Measurements from ENCODE around the gene IFFO2.

Gene IFFO2

DNA sequence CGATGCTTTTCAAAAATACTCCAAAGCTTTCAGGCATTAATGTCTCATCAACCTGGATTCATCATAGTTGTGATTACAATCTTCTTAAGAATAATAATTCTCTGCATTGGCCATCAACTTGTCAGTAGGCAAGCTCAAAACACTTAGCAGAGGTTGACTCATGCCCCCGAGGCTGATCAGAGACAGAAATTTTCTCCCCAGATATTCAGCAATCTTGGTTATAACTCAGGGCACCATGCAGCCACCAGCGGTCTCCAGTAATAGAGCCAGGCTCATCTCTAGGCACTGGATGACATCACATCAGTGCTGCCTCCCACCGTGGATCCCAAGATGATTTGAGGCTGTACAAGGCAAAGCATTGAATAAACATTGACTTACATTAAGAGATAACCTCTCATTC, 14.3 kb upstream of the IFFO2 start:
- DNase-seq, result no peak

DNA sequence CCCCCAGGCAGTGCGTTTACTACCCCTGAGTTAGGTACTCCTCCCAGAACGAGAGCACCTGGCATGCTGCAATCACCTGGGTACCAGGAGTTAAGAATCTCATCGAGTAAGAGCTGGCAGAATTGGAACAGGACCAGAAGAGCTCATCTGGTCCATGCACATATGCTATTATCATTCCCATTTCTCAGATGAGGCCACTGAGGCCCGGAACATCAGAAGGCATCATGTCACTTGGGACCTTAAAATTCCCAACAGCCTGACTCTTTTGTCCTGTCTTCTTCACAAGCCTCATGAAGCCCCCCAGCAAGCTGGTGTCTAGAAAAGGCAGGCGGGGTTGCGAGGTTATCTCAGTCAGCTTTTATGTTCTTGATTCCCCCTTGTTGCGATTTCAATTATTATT, 13.9 kb upstream of the IFFO2 start:
- no peak for DNase-seq

DNA sequence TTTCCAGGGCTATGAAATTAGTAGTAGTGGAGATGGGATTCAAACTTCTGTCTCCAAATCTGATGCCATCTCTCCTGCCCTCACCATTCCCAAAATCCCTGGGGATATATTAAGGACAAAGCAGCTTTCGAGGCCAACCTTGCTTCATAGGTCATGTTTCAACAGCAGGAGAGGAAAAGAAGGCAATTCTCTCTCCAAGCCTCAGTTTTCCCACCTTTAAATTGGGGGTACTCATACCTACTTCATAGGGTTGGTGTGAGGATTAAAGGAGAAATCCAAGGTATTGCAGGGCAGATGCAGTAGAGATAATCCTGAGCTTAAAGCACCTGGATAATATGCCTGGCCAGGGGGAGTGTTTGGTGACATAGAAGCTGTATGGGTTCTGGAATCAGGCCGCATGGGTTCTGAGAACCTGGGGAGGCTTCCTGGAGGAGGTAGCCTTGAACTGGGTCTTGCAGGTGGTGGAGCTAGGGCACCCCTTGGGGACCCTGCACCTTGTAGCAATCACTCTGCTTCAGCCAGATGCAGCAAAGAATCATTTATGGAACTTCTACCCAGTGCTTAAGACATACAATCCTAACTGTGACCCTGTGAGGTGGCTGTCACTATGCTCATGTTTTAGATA, 10.7 kb upstream of the IFFO2 start:
- DNase-seq, result no peak

DNA sequence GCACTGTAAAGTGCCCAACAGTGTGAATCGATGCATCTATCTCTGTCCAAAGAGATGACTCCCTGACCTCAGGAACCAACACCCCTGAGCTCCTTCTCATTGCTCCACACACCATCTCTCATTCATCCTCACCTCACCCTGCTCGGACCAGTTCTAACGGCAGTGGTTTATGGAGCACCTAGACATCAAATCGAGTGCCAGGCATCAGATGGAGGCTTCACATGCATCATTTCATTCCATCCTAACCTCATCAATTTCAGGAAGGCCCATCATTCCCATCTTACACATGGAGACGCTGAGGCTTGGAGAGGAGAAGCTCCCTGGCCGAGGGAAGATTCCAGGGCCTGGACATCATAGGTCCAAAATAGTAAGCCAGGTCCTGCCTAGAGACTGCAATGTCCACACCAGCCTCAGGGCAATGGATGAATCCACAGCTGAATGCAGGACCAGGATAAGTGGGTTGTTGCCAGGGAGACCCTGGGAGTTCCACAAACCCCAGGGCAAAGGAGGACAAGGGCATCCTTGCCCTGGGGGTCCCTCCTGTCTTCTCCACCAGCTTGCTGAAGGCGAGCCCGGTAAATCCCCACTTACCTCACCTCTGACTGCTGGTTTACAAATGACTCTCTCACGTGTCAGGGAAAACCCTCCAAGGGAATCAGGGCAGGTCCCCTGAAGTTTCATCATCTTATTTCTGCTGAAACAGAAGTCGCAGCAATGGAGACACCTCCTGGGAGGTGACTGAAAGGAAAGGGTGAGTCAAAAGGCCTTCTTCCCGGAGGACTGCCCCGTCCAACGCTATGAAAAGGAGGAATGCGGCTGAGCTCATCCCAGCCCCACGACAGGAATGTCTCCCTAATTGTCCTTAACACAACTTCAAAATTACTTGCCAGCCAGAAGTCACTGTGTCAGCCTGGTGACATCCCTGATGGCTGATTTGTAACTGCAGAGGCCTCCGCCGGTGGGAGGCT, 9.0 kb upstream of the IFFO2 start:
- no peak for DNase-seq

DNA sequence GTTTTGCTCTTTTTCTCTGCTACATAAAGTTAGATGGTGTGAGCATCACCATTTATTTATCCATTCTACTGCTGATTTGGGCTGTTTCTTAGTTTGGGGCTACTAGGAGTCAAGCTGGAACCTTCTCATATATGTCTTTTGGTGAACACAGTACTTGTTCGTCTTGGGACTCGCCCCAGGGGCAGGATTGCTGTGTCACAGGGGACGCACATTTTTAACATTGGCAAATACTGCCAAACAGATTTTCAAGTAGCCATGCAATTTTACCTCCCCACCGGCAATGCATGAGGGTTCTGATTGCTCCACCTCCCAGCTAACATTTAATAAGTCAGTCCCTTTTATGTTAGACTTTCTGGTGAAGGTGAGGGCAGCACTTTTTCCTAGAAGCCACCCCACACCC, 7.5 kb upstream of the IFFO2 start:
- no peak for DNase-seq

DNA sequence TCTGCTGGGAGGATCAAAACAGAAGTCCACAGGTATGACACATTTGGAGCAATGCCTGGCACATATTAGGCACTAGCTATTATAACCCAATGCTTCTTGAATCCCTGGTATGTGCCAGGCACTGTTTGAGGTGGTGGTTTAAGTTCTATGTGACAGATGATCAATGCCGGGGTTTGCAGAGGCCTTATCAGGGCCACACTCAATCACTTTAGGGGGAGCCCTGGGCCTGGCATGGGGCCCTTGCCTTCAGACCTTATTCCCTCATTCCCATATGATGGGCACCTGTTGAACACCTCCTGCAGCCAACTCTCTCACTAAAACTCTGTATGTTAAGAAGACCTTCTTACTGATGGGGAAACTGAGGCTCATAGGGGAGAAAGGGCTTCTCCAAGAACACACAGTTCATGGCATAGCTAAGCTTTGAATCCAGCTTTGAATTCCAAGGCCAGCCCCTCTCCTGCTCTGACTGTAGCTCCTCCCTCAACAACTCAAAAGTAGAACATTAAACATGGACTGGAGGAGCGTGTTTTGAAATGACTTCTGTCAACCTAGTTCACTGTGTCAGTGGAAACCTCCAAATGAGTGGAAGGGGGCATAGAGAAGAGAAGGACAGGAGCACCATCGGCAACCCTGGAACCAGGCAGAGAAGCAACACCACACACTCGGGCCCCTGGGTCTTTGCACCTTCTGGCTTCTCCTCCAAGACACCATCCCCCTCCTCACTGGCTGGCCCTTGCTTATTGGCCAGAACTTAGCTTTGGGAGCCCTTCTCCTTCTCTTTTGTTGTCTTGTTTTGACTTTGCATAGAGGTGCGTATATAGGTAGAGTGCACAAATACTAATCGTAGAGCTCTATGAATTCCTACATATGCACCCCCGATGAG, 6.6 kb upstream of the IFFO2 start:
- no peak for DNase-seq

DNA sequence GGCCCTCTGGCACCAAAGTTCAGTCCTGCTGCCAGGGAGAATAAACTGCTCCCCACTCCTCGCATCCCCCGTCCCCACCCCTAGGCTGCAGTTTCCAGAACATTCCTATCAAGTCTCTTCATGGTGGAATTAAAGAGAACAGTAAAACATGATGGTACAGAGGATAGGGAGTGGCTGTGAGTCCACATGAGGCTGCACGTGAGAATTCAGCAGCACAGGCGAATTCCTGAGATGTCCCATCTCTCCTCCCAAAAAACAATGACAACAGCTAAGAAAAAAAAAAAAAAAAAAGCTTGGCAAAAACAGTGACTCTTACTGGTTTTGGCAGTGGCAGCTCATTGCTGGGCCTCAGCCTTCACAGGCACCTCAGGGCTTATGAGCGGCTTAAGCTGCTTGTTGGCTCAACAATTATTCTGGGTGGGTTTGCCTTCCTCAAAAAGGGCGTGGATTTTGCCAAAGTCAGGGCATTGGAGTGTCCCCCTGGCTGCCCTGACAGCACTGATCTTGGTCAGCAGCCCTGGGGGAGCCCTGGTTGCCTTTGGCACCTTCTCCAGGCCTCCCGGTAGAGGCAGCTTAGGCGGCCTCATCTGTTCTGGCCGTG, 5.7 kb upstream of the IFFO2 start:
- DNase-seq, result no peak

DNA sequence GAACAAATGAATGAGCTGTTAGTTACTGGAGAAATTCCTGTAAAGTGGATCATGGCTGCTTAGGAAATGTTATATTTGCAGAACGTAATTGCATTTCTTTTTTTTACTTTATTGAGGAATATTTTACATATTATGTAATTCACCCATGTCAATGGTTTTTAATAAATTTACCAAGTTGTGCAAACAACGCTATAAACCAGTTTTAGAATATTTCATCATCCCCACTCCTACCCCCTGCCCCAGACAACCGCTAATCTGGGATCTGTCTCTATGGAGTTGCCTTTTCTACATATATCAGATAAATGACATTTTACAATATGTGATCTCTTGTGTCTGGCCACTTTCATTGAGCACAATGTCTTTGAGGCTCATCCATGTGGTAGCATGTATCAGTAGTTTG, 4.3 kb upstream of the IFFO2 start:
- no peak for DNase-seq

DNA sequence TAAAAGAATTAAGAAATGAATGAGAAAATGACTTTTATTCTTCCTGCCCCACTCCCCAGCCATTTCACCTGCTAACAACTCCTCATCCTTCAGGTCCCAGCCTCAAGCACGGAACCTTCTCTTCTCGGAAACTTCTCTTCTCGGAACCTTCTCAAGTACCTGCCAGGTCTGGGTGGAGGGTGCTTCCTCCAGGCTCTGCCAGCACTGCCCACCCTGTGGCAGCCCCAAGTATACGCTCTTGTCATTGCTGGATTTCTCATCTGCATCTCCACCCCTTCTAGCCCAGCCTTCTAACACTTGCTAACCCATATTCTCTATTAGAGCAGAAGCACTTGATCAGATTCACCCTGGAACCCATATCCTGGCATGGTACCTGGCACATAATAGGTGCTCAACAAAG, 3.9 kb upstream of the IFFO2 start:
- no peak for DNase-seq

DNA sequence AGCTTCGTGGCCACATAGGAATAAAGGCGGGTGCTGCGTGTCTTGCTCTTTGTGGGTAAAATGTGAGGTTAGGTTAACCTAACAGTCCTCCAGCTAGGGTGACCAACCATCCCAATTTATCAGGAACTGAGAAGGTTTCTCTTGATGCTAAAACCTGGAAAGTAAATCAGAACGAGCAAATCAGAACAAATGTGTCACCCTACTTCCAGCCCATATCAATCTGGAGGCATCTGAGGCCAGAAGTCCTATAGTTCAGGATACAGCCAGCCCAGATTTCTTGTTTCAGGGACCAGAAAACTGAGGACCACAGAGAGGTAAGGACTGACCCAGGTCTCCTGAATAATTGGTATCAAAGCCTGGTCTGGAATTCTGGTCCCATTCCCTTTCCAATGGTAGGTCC, 3.1 kb upstream of the IFFO2 start:
- no peak for DNase-seq

DNA sequence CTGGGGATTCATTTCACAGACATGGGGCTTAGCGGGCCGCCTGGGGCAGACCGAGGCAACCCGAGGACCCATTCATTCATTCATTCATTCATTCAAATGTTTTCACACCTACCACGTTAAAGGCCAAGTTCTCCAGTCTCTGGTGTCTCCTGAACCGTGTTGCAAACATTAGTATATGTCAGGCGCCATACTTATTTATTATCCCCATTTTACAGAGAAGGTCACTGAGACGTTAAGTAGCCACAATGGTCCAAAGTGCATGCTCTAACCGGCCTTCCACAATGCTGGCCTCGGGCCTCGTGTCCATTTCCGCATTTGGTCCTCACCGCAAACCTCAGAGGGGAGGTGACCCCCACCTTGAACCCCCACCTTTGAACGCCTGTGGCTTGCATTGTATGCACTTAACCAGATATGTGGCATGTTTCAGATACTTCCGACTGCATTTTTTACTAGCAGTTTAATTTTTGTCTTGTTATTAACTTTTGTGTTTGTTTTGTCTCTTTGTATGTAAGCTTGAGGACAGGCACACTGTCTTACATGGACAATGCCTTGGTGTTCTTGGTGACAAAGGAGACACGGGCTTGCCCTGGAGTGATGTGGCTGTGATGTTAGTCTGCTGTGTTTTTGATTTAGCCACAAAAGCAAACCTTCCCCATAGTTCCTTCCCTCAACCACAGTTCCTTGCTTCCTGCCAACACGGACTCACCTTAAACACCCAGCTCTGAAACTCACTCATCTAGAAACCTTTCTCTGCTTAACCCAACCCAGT, 1.2 kb upstream of the IFFO2 start:
- no peak for DNase-seq

DNA sequence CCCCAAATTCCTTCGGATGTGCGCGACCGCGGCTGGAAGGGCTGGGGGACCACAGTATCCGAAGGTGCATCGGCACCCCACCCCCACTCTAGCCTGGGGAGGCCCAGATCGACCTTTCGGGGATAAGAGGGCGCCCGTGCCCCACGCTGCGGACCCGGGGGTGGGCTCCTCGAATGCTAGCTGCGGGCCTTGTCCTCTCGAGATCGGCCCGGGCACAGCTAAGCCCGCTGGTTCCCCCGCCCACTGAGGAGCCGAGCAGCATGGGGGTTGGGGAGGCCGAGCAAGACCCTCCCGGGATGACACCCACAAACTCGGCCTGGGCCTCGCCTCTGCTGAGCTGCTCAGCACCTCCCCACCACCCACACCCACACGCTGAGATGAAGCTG, 653 bp upstream of the IFFO2 start:
- DNase-seq, result no peak

DNA sequence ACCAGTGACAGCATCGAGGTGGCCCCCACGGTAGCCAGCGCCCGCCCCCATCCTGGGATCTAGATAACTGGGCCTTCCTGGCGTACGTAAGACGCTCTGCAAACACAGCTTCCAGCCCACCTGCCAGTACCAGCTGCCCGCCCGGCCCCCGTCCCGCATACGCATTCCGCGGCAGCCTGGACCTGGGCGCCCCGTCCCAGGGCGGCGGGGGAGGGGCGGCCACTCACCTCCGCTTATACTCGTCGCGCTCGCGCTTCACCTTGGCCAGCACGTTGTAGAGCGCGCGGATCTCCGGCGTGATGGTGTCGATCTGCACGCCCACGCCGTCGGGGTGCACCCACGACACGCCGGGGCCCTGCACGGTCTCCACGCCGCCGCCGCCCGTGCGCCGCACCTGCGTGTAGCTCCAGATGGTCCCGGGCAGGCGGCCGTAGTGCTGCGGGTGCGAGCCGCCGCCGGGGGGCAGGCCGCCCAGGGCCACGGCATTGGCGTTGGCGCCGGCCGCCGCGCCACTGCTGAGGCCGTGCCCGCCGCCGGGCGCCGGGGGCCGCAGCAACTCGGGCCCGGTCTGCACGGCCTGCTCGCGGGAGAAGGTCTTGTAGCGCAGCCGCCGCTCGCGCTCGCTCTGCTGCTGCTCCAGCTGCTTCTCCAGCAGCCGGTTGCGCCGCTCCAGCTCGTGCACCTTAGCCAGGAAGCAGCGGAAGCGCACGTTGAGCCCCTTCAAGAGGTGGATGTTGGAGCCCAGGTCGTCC, 859 bp downstream of the IFFO2 start:
- peak; percentile 8 to 10 for DNase-seq

DNA sequence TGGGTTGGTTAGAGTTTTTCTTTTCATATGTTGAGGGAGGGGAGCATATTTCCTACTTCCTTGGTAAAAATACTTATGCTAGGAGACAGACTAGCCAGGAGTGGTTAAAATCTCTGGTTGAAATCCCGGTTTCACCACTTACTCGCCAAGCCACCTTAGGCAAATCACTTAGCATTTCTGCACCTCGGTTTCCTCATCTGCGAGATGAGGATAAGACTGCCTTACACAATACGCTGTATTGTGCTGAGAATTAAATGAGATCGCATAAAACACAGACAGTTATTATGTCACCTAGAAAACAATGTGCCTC, 1.4 kb downstream of the IFFO2 start:
- no peak for DNase-seq

DNA sequence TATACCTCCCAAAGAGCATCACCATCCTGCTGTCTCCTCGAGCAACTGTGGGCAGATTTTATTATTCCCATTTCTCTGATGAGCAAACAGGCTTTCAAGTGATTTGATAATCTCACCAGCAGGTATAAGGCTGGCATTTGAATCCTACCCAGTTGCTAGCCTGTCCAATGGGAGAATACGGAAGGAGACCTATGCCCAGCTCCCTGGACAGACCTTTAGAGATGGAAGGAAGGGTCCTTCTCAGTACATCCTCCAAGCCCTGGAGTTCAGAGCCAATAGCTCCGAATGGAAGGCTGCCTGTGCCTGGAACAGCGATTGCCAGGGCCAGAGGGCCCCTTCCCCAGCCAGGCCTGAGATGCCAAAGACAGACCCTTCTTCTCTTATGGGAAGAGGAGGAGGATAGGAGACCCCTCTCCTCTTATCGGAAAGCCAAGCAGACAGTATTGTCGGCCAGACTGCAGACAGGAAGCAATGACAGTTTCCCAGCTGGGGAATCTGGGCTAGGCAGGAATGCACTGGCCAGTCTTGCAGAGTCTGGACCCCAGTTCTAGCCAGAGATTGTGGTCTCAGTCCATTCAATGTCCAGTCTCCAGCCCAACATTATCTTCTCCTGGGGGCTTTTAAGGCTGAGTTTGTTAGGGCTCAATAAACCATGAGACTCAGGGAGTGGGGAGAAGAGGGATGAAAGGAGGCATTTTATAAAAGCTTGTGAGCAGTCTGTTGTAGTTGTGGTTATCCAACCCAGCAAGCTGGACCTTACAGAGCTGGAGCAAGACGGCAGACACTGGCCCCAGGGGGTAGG, 2.0 kb downstream of the IFFO2 start:
- DNase-seq, result no peak

DNA sequence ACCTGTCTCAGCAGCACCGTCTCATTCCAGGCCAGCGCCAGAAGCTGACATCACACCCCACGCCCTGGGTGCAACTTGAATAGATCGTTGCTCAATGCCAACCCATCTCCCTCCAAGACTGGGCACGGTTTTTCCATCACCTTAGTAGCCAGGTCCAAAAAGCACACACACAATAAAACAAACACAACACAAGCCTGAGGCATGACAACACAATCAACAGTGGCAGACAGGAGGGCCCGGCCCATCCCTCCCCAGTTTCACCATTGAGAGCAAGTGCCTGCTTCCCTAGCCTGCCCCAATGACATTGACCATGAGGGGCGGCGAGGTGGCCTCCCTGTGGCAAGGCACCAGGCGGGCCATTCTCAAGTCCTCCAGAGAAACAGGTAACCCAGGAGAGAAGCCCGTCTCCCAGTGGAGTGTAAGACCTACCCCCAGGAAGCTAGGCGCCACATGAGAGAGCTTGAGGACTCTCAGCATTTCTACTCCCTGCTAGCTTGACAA, 2.7 kb downstream of the IFFO2 start:
- no peak for DNase-seq

DNA sequence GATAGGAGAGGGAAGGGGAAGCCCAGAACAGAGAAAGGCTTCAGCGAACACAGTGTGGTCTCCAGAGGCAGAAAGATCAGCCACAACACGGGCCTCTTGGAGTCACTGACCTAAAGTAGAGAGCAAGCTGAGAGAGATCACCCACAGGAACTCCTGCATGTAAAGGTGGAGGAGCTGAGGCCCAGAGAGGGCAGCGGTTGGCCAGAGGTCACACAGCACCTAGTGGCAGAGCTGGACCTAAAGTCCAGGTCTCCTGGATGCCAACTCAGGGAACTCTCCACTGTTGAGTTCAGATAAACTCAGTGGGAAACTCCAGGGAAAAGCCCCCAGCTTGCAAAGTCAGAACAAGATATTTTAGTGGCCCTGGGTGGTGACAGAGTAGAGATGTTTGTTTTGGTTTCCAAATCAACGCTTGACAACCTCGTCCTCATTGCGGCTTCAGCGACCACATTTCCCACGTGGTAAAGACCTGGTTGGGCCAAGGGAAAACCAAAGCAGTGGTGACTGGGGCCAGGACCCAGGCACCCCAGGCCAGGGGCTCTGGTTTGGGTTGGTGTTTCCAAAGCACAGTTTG, 4.6 kb downstream of the IFFO2 start:
- no peak for DNase-seq

DNA sequence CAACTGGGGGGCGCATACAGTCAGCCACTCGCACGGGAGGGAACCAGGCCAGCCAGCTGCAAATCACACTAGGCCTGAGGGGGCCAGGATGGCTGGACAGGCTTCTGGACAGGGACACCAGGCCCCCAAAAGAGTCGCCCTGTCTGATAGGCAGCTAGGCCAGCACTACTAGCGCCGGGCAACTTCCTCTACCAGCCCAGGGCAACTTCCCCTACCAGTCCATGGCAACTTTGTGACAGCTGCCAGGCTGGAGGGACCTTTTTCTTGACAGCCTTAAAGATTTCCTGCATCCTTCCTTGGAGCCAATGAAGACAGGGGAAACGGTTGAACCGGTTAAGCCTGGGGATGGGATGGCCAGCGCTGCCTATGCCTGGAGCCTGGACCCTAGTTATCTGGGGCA, 5.1 kb downstream of the IFFO2 start:
- peak; percentile 25 to 72 for DNase-seq

DNA sequence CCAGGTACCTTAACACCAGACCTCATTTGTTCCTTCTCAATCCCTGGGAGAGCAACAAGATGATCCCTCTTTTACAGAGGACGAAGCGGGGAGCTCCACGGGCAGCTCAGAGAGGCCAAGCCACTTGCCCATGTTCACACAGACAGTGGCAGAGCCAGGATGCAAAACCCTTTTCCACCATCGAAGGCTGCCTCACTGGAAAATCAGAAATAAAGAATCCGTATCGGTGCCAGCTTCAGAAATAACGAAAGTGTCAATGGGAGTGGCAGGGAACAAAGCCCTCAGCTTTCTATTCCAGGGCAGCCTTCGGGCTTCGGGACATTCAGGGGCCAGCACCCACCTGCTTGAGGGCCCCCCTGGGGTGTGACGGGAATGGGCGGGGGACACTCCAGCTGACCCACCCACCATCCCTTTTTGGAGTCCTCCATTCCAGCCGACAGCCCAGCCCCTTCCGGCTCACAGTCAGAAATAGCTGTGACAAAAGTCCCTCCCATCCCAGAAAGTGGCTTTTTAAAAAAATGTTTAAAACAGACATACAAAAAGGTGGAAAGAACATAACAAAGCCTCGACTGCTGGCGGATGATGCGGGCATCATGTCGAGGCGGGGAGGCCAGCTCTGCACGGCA, 6.0 kb downstream of the IFFO2 start:
- no peak for DNase-seq
